Esophagus muscularis mucosa (tissue), 2 donors: ENCODE data around the gene LTBP2.

Experiments
- EP300 ChIP-seq: sonication (generic); formaldehyde crosslinking; IDR thresholded peaks from one replicate; pipeline ENCODE4 v1.6.1; 2017; ENCODE audit warnings: antibody characterized with exemption
- POLR2A ChIP-seq: fragments of 450-650 bp; IDR thresholded peaks from one replicate; pipeline ENCODE4 v1.6.1; 2017; ENCODE audit warnings: antibody characterized with exemption, moderate library complexity, mild to moderate bottlenecking, low read depth

DNA sequence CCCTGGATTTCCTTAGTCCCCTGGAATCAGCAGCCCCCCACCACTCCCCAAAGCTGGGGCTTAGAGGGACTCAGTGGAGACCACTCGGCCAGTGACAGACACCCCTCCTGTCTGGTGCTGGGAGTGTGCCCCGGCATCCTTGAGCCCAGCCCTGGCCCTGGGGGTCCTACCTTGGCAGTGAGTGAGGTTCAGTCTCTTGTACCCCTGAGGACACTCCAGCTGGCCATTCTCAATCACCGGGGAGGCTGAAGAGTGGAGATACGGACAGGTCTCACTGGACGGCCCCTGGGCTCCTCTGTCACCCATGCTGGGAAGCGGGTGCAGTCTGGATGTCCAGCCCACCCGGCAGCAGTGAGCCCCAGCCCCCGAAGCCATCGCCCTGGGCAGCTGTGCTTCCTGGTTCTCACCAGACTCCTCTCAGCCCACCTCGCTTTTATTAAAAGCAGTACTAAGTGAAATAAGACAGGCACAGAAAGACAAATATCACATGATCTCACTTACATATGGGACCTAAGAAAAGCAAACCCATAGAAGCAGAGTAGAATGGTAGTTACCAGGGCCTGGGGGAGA is 76.2 kb downstream of the LTBP2 start:
- TF ChIP-seq POLR2A (no peak), EP300 (no peak)
